GM21447 (cell line): ENCODE data around the gene SLC13A3.

Experiments used
- ATAC-seq: cut with Tn5 transposase; IDR thresholded peaks from one replicate; pipeline ENCODE4 v1.9.1; 2021; ENCODE audit not compliant: unreplicated experiment

SLC13A3 gene

DNA sequence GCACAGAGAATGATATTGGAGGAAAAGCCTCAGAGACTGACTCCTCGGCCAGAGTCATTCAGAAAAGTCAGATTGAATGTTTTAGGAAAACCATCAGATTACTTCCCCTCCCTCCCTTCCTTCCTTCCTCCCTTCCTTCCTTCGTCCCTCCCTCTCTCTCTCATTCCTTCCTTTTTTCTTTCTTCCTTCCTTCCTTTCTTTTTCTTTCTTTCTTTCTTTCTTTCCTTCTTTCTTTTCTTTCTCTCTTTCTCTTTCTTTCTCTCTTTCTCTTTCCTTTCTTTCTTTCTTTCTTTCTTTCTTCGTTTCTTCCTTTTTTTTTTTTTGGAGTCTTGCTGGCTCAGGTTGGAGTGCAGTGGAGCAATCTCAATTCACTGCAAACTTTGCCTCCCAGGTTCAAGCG is 108.2 kb downstream of the SLC13A3 start:
- ATAC-seq: no peak

DNA sequence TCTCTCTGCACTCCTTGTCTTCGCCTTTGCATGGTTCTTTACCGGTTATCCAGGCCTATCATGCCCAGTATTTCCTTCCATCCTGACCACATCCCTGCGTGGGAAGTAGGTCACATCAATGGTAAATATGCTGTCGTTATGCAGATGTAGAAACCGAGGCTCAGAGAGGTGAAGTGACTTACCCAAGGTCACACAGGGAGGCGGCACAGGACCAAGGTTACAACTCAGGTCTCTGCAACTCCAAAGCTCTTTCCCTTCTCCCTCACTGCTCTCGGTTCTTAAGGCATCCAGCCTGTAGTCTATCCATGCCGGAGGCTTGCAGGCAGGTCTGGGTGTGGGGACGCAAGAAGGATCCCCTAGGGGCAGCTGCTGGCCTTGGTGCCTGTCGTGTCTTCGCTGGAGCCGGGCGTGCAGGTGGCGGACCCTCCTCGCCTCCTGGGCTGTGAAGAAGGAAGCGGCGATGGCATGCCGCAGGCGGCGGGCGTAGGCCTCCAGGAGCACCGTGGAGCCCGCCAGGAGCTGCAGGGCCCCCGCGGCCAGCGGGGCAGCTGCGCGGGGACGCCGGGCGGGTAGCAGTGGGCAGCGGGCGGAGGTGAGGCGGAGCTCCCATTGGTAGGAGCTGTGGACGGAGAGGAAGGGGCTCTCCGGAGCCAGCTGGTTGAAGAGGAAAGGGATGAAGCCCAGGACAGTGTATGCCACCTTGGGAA is 109.9 kb downstream of the SLC13A3 start:
- no peak for ATAC-seq

DNA sequence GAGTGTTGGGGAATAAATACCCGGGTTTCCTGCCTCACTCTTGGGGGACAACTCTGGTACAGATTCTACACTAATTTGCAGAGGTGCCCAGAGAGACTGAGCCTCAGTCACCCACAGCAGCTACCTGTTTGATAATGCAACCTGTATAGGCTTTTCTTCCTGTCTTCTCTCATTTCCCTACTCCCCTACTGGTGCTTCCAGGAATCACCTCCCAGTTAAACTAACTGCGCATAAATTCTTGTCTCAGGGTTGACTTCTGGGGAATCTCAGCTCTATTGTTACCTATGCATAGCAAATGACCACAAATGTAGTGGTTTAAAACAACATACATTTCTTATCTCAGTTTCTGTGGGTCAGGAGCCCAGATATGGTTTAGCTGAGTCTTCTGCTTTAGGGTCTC is 112.1 kb downstream of the SLC13A3 start:
- no peak for ATAC-seq

DNA sequence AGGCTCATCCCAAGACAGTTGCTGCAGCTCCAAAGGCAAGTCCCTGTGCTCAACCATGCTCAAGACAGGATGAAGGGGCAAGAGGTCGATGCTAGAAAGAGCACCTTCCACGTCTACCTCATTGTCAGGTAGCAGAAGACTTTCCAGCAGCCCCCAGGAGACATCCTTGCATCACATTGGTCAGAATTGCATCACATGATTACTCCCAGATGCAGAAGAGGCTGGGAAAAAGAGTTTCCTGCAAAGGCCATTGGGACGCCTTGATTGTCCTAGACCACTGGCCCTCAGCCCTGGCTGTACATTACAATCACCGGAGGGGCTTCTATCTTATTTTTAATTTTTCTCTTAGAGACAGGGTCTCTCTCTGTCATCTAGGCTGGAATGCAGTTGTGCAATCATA is 120.6 kb downstream of the SLC13A3 start:
- no peak for ATAC-seq

DNA sequence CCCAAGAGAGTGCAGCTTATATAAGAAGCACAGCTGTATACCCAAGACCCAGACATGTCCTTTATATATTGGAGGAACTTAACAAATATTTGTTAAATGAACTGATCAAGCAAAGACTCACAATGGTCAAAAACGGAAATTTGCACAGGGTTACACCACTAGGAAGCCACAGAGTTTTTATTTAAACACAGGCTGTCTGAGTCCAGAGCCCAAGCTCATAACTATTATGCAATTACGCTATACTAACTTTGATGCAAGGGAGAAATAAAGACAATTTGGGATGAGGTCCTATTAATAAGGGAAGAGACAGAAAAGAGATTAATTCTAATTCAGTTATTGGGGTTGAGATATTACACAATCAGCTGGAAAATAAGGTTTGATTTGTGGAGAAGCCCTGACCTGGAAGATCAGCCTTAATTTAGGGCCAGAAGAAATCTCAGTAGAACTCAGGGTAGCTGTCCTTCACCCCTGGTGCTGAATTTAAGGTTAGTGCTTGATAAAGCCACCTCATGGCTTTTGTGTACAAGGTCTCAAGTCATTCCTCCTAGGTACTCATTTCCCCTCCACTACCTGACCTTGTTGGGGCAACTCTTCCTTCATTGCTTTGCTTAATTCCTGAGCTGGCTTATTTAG is 127.4 kb downstream of the SLC13A3 start:
- ATAC-seq: no peak

DNA sequence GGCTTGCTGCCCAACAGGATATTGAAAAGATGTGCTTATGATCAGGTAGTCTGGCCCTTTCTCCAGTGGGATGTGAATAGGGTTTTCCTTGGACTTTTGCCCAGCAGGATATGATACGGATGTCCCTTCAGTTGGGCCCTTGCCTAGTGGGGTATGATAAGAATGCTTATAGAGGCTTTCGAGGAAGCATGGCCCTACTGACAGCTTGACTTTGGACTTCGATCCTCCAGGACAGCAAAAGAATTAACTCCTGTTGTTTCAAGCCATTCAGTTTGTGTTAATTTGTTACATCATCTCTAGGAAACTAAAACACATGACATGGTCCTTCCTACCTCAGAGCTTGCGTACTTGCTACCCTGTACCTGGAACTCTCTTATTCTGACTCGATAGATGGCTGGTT is 128.2 kb downstream of the SLC13A3 start:
- no peak for ATAC-seq

DNA sequence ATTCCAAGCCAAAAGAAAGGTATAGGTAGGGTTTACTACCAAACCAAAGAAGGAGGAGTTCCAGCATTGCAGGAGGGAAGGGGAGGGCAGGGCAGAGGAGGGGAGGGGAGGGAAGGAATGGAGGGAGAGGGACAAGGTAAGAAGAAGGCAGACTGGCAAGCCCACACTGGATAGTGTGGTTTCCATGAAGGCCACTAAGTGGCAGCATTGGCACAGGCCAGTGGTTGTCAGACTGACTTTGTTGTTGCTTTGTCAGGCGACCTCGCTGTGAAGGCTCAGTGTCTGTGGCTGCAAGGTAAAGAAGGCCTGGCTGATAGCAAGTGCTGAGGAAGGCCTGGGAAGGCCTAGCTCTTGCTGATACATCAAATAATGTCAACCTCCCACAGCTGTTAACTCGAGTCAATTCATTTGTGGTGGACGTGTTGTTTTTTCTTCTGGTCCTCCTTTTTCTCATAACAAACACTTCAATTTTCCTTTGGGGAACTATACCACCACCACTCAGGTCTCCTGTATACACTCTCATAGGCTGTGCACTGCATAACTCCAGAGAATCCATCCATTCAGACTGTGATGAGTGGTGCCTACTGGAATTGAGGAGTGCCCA is 130.2 kb downstream of the SLC13A3 start:
- no peak for ATAC-seq

DNA sequence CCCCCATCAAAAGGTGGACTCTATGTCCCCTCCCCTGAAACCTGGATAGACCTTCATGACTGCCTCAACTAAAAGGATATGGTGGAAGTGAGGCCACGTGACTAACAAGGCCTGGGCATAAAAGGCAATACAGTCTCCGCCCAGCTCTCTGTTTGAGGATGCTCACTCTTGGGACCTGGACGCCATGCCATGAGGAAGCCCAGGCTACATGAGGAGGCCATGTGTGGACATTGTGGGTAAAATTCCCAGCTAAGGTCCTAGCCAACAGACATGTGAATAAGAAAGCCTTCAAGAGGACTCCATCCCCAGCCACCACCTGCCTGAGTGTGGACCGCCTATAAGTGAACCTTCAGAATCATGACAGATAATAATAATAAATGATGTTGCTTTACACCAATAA is 130.7 kb downstream of the SLC13A3 start:
- no peak for ATAC-seq

DNA sequence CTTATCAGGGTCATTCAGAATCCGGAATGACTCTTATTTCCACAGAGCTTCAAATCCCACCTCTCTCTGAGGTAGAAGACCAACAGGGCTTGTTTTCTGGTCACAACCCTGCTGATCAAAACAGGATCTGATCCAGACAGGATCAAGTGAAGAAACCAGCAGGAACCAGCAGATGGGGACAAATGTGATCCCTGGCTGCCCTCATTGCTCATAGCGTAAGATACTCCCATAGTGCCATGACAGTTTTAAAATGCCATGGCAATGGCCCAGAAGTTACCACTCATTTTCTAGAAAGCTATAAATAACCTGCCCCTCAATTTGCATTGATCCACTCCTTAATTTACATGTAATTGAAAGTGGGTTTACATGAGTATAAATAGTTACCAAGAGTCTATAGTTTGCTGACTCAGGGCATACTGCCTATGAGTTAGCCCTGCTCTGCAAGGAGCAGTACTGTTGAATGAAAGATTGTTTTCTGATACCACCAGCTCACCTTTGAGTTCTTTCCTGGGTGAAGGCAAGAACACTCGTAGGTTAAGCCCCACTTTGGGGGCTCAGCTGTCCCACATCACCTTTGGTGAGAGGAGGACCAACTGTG is 131.7 kb downstream of the SLC13A3 start:
- ATAC-seq: no peak

DNA sequence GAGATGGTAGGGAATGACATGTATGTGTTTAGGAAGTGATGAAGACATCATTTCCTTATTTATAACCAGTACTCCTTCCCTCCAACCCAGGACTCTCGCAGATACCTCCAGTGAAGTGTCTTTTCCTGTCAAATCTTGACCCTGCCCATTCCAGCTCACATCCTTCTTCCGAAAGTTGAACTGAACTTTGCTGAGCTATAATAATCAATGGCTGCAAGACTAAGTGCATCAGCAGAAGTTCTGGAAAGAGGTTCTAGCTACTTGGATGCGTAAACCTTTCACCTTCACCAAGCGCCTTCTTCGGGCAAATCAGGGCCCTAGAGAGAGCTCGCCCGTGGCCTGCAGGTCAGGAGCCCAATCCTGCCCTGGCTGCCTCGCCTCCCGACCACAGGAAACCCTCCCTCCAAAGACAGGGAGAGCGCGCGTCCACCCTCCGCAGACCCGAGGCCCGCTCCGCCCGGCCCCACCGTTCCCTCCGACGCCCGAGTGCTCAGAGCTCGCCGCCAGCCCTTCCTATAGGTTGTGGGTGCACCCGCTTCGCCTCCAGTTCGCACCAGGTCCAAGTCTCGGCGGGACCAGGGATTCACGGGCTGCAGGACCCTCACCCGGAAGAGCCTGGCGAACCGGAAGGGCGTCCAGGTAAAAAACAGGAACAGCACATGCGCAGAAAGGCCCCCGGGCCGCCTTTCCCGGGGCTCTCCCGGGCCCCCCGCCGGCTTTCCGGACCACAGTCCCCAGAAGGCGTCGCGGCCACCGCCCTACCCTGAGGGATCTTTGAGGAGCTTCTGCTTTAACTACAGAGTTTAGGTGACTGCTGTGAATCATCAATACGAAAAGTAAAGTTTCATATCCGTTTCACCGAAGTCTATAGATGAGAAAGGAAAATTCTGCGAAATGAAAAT is 138.1 kb downstream of the SLC13A3 start, which contains the start of gene ZNF334:
Gene ZNF334 (minus strand): TSS at position 617 of the 902 bp plus-strand sequence. CDS start 1,457 bp downstream, outside the sequence.
- ATAC-seq: peak; percentile 85

GRCh38 chr20:46509523-46509922 is 141.7 kb downstream of the SLC13A3 start:
- no peak for ATAC-seq
